ENCODE data around the gene SLC27A1.

DNA sequence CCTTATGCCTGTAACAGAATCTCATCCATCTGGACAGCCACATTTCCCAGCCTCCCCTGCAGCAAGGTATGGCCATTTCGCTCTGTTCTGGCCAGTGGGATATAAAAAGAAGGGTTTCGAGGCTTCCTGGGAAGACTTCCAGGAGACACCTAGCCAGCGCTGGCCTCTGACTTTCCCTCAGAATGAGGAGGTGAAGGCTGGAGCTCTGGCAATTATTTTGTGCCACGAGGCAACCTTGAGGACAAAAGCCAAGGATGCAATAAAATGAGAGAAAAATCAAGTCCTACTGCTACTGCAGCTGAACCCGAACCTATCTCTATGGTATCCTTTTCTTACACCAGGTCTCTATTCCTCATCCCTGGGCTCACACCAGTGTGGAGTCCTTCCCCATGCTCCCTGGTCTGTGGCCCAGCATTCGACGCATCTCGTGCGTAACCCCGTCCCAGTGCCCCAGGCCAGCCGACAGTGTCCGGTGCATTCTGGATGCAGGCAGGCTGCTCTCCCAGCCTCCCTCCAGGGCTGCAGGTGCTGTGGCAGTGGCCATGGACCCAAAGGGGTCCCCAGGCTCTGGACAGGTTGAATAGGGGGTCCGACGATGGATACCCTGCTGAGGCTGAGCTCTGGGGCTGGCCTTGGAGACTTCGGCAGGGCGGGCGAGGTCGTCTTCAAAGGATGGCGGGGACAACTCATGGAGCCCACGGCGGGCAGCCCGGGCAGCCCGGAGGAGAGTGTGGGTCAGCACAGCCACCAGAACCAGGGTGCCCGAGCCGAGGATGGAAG, 34.0 kb upstream of the SLC27A1 start:
- TF ChIP-seq POLR2AphosphoS5 (IDR thresholded peaks at IDR 0.05; ENCODE audit: low read depth, low read length) (no peak), SIN3A (IDR thresholded peaks at IDR 0.05; ENCODE audit: borderline replicate concordance, insufficient read depth, low read length) (no peak), TAF1 (IDR thresholded peaks at IDR 0.05; ENCODE audit: borderline replicate concordance, insufficient read depth, low read length) (no peak), FOXP2 (optimal IDR thresholded peaks at IDR 0.05; ENCODE audit: borderline replicate concordance, extremely low read depth, extremely low read length, insufficient read depth) (no peak)
- TF ChIP-seq, protein P1, sequence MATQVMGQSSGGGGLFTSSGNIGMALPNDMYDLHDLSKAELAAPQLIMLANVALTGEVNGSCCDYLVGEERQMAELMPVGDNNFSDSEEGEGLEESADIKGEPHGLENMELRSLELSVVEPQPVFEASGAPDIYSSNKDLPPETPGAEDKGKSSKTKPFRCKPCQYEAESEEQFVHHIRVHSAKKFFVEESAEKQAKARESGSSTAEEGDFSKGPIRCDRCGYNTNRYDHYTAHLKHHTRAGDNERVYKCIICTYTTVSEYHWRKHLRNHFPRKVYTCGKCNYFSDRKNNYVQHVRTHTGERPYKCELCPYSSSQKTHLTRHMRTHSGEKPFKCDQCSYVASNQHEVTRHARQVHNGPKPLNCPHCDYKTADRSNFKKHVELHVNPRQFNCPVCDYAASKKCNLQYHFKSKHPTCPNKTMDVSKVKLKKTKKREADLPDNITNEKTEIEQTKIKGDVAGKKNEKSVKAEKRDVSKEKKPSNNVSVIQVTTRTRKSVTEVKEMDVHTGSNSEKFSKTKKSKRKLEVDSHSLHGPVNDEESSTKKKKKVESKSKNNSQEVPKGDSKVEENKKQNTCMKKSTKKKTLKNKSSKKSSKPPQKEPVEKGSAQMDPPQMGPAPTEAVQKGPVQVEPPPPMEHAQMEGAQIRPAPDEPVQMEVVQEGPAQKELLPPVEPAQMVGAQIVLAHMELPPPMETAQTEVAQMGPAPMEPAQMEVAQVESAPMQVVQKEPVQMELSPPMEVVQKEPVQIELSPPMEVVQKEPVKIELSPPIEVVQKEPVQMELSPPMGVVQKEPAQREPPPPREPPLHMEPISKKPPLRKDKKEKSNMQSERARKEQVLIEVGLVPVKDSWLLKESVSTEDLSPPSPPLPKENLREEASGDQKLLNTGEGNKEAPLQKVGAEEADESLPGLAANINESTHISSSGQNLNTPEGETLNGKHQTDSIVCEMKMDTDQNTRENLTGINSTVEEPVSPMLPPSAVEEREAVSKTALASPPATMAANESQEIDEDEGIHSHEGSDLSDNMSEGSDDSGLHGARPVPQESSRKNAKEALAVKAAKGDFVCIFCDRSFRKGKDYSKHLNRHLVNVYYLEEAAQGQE (IDR thresholded peaks at IDR 0.05; ENCODE audit: insufficient read depth in 1 of 2, low read depth in 2 of 2, low read length in 2 of 2), result no peak
